Inflammatory macrophage (primary cell): Measurements from ENCODE around the gene NFIC.
"Not testable (repeated sequence)": the region's sequence is repeated elsewhere in the genome, so short reads cannot be mapped to it uniquely, and the experiment has no call there.

Experiments
- DNase-seq, 2 donors: peaks; one replicate each; pipeline ENCODE4 v3.0.0-alpha.2; 2020 to 2022

Gene NFIC

DNA sequence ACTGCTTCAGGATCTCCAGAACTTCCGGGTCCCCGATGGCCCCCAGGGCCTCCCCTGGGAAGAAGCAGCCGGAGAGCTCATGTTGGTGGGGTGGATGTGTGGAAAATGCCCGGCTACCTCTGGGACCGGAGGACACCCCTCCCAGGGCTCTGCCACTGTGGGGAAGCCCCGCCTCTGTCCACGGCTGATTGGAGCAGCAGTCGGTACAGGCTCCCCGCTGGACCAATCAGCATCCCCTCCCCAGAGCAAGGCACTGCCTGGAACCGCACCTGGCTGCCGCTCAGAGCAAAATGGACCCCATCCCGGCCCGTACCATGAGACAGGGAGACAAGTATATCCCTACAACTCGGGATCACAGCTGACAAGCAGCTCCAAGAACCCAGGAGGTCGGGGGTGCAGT, 127.7 kb downstream of the NFIC start:
- no peak for DNase-seq

- no peak for DNase-seq
Observed at GRCh38 chr19:3494559-3494958, 128.2 kb downstream of the NFIC start.

DNA sequence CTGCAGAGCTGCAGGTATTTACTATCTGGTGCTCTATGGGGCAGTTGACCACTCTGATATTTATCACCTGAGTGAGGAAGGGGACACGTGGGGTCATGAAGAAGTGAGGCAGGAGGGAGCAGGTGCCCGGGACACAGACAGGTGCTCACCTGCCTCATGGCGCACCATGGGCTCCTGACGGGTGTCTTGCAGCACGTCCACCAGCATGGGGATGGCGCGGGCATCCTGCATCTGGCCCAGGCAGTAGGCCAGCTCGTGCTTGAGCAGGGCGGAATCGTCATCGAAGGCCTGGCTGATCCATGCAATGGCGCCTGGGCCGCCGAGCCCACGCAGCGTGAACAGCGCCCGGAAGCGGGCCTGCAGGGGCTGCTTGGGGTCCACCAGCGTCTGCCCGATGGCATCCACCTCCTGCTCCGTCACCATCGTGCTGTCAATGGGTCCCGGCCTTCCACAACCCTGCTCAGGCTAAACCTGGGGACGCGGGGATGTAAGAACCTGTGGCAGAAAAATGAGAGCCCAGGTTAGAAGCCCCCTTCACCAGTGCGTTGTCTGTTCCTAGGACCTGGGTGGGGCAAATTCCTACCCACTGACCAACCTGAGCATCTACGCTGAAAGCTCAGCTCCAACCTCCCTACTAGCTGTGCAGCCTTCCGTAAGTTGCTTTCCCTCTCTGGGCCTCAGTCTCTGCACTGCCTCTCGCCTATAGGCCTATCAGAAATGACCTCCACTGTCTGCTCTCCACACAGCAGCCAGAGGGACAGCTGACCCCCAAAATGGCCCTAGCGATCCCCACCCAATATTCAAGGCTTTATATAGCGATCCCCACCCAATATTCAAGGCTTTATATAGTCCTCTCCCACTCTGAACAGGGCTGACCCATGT, 130.2 kb downstream of the NFIC start:
- no peak for DNase-seq

DNA sequence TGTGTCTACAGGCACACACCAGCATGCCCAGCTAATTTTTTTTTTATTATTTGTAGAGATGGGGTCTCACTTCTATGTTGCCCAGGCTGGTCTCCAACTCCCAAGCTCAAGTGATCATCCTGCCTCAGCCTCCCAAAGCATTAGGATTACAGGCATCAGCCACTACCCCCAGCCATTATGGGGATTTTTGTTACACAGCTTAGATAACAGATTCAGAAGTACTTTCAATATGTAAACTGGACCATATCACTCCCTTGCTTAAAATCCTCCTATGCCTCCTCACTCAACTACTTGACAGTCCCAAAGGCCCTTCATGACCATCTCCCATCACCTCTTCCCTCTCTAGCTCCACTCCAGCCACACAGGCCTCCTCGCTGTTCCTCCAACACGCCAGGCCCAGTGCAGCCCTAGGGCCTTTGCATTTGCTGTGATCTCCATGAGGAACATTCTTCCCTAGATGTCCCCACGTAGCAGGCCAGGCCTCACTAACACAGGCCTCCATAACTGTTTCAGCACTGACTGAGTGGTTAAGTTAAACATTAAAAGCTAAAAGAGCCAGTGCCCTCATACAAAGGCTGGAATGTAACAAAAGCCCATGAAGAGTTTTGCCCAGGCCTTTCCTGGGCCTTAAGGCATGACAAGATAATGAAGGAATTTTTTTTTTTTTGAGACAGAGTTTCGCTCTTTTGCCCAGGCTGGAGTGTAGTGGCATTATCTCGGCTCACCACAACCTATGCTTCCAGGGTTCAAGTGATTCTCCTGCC, 131.6 kb downstream of the NFIC start:
- no peak for DNase-seq

DNA sequence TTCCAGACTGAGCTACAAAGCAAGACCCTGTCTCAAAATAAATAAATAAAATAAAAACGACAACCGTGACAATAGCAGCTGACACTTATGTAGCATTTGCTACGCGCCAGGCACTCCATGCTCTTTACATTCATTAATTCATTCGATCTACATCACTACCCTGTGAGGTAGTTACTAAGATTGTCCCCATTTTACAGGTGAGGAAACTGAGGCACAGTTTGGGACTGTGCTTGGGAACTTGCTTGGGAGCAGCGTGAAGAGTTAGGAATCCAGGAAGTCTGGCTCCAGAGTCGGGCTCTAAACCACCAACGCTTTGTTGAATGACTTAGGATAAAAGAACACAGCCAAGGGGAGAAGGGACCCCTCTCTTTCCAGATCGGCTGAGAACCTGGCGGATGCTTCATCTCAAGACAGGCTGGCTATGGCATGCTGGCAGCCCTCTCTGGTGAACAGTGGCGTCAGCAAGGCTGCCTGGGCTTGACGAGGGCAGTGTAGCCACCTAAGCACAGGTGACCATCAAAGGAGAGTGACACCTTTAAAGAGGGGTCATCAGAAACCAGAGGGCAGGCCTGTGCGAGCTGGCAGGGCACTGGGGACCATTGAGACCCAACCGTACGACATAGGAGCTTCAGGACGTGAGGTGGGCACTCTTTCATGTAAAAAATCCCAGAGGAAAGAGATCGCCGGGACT, 133.5 kb downstream of the NFIC start:
- DNase-seq: no peak

- peak; percentile 97 for DNase-seq
Observed at GRCh38 chr19:3500429-3501101, 134.2 kb downstream of the NFIC start, which contains the start of gene DOHH. Gene DOHH, minus strand, starts transcription at chr19:3500674. Its CDS starts 3,860 bp downstream, at chr19:3496814.

GRCh38 chr19:3501780-3502179, 135.4 kb downstream of the NFIC start:
- no peak for DNase-seq

DNA sequence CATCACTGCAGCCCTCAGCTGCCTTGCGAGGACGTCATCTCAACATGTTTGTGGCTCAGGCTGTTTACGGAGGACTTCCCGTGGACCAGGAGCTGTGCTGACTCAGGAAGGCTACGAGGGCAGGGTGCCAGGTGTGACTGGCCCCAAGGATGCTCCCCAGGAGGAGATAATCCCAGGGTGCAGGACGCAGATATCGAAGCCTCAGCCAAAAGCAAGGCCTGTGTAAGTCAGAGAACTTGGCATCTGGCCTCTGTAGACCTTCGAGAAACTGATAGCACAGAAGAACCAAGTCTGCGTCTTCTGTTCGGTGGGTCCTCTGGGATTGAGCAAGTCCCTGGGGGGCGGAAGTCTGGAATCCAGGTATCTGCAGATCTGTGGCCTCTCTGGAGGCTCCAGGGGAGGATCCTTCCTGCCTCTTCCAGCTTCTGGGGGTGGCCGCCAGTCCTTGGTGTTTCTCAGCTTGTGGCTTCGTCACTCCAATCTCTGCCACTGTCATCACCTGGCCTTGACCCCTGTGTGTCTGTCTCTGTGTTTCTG, 136.7 kb downstream of the NFIC start:
- DNase-seq: no peak

DNA sequence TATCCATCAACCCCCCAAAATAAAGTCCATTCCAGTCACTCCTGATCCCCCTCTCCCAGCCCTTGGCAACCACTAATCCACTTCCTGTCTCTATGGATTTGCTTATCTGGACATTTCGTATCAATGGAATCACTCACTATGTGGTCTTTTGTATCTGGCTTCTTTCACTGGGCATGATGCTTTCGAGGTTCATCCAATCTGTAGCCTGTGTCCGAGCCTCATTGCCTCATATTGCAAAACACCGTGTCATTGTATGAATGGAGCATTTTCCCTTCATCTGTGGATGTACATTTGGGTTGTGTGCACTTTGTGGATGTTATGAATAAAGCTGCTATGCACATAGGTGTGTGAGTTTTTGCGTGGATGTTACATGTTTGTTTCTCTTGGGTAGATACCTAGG, 138.4 kb downstream of the NFIC start:
- DNase-seq: peak in 1 of 2 donors; percentile 7

- DNase-seq: peak; percentile 99
Observed at GRCh38 chr19:3505598-3506383, 139.4 kb downstream of the NFIC start, which contains the start of gene FZR1. Gene FZR1, plus strand, starts transcription at chr19:3506311. Its CDS starts 16,679 bp downstream, at chr19:3522990.

DNA sequence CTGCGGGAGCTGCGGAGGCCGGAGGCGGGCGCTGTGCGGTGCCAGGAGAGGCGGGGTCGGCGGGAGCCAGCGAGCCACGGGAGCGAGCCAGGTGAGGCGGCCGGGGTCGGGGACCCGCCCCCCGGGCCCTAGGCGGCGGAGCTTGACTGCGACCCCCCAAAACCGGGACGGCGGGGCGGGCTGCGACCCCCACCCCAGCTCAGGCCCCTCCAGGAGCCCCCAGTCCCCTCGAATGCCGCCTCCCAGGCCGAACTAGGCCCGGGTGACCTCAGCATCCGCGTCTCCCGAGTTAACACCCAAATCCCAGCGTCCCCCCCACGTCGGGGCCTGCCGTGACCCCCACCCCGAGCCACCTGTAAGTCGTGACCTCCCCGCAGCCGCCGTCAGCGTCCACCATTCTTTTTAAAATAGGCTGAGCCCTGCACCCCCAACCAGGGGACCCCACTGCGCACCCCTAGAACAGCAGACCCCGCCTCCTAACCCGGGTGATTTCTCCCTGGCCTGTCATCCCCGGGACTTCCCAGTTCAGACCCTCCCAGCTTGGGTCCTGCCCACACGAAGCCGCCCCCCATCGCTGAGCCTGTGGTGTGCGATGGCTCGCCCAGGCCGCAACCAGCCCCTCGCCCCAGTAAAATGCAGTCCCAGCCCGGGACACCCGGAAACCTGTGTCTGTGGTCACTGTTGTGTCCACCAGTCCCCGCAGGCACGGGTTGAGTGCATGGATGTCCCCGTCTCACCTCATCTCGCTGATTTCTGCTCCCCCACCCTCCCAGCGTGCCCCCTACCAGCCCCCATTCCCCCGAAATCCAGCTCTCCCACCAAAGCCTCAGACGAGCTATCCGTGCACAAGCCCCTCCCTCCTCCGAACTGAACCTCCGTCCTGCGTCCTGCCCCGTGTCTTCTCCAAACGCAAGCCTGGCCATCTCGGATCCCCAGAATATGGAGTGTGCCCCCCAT, 140.3 kb downstream of the NFIC start:
- no peak for DNase-seq

DNA sequence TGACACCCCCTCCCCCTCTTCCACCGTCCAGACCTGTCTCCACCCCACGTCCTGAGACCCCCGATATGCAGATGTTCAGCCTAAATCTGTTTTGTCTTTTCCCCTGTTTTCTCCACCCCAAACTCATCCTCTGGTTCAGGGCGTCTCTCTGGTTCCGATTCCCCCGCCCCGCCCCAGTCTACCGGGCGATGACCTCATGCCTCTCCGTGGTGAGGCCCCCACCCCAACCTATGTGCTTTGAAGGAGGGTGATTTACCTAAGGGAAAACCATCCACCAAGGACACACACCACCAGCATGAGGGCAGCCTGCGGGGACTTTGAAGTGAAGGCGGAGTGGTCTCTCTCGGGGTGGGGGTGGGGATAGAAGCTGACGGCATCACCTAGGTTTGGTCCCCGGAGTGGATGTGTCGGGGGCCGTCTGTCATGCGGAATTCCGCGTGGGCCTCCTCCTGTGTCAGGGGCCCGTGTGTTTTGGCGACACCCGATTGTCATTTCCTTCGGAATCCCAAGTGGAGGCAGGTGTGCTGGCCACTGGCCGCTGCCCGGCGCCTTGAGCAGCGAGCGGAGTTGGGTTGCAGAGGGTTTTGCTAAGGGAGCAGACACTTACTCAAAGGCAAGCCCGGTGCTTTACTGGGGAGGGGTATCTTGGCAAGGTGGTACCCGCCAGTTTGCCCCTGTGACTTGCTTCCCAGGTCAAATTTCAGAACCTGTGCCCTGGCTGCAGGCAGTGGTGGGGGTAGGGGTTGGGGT, 141.2 kb downstream of the NFIC start:
- DNase-seq: no peak

GRCh38 chr19:3508121-3508661, 141.8 kb downstream of the NFIC start:
- DNase-seq: not testable (repeated sequence)

DNA sequence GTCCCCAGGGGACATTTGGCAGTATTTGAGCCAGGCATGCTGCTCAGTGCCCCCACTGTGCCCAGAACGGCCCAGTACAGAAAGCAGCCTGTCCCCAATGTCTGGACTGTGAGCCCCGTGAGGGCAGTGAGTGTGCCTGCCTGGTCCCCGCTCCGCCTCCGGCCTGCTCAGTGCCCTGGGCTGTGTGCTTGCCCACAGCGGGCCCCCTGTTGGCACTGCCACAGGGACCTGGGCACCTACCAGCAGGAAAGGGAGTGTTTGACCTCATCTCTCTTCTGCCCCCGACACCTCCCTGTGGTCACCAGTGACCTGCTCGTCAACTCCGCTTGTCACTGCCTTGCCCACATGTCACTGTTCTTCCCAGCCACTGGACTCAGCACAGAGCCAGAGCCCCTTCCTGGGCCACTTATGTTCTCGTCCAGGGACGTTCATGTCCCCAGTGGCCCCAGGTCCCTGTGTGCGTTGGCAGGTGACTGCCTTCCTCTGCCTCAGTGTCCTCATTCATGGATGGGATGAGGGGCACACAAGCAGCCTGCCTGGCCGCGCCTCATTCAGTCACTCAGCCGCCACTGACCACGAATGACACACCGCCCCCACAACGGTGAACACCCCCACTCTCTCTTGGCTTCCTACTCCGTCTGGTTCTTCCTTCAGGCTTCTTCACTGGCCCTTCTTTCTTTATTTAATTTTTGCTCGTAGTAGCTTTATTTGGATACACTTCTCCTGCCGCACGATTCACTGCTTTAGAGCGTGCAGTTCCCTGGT, 142.6 kb downstream of the NFIC start:
- no peak for DNase-seq

- no peak for DNase-seq
Observed at GRCh38 chr19:3509566-3509989, 143.2 kb downstream of the NFIC start.

DNA sequence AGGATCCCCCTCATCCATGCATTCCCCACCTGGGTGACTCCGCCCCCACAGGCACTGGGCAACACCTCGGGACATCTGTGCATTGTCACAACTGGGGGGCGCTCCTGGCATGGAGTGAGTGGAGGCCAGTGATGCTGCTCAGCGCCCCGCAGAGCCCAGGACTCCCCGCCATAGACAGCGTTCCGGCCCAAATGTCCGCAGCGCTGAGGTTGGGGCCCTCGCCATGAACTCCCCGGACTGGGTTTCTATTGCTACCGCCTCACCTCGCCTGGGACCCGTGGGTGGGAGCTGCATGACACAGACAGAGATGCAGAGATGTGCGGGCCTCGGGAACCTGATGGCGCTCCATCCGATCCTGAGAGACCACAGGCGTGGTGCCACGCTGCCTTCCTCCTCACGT, 144.3 kb downstream of the NFIC start:
- no peak for DNase-seq

GRCh38 chr19:3511506-3512251, 145.3 kb downstream of the NFIC start:
- DNase-seq: no peak
